ENCODE results near the gene HOXC9. TPM values are rescaled to one million over a fixed set of nuclear protein-coding genes. Genes with fewer than 3 reads are reported as not detected.

Gene HOXC9
- total and polyA plus RNA-seq, 9 of the 15 experiments (the other 6 are each of a cell fraction or from before 2014, with no cell fraction given) = 1.1 to 10.5 (median 9.3) TPM

DNA sequence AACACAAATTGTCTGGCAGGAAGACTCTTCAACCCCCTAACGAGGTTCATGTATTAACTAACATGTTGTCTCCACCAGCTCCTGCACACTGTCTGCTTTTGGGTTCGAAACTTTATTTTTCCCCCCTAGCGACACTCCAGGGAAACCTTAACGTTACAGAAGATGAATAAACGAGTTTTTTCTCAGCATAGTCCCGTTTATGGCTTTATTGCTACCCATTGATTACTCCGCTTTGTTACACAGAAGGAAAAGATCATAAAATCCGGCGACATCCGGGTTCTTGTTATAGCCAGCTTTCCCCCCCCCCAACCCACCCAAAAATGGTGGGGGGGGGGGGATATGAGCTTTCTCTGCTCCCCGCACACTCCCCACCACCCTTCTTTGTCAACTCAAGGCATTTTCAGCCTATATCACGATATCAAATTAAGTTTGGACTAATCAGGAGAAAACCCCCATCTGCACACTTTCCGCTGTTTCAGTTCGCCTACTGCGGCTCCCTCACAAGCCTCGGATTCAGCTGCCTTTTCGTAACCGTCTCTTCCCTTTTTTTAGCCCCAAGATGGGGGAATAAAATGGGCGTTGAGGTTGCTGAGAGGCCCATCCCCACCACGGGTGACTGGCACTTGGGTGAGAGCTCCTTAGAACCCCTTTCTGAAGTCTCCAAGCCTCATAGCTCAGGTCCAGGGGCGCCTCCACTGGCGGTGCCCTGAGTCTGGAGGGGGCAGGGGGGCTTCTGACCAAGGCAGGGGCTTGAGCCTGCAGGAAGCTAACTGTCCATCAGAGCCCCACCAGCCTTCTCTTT lies 26.9 kb downstream of the HOXC9 start:
- FAIRE-seq (no peak), ATAC-seq (no peak), DNase-seq (ENCODE audit: extremely low read depth in 1 of 4, low spot score in 3 of 4) (no peak)
- ChIA-PET POLR2A (interaction anchor here (0.7 to 1.5 kb wide), 4 partner anchors 10 to 628 kb away, joined by 3 to 5 read pairs (median 4); no protein-coding TSS in a partner anchor), CTCF (ENCODE audit: low intra/inter-chr PET ratio) (interaction anchor here (0.7 kb wide), 1 partner anchor 110 kb away, joined by 3 read pairs; no protein-coding TSS in a partner anchor)
- BruUV-seq (replicated peaks) = no TSS peak
- no peak overlapping the region for H2AFZ ChIP-seq (ENCODE audit: low read depth, low read length)
- H3K4me1 ChIP-seq (replicated peaks in 1 of 2; ENCODE audit: control insufficient read depth in 2 of 2, insufficient read depth in 2 of 2, low read length in 2 of 2) = peaks cover 3 to 26% of the 10 kb centered on the region in 2 experiments; a peak in 4 of 5 replicates
- H3K9me3 ChIP-seq (replicated peaks; ENCODE audit: control insufficient read depth, insufficient read depth, low read depth, low read length) = no peaks in the 10 kb centered on the region
- H3K27me3 ChIP-seq (ENCODE audit: control insufficient read depth in 2 of 2, insufficient read depth in 2 of 2, low read length in 2 of 2) = no peaks in the 10 kb centered on the region
- intact Hi-C loops (cut with micrococcal nuclease) (no loop called here), in situ Hi-C loops (cut with MboI) (loop anchor here (10.0 kb wide), 1 partner anchor 168 kb away; no protein-coding TSS in a partner anchor)
- H3K9ac ChIP-seq (ENCODE audit: insufficient read depth in 1 of 2, low read depth in 2 of 2, low read length in 2 of 2) = peak overlapping the region in 1 of 2 experiments; percentile 33; a peak in 1 of 4 replicates
- no peaks in the 10 kb centered on the region for H3K79me2 ChIP-seq (ENCODE audit: control insufficient read depth, insufficient read depth, low read length)
- H3K4me3 ChIP-seq = no peak overlapping the region
- peaks cover 2% of the 10 kb centered on the region; the same call in 1 of the 3 replicates for H3K36me3 ChIP-seq (ENCODE audit: control insufficient read depth, insufficient read depth, low read length)
- TF ChIP-seq CTBP1 (IDR thresholded peaks at IDR 0.05; ENCODE audit: borderline replicate concordance) = no peak
- TF ChIP-seq ERF (CRISPR knock-in tag; IDR thresholded peaks at IDR 0.05) = no peak
- TF ChIP-seq, protein P1, sequence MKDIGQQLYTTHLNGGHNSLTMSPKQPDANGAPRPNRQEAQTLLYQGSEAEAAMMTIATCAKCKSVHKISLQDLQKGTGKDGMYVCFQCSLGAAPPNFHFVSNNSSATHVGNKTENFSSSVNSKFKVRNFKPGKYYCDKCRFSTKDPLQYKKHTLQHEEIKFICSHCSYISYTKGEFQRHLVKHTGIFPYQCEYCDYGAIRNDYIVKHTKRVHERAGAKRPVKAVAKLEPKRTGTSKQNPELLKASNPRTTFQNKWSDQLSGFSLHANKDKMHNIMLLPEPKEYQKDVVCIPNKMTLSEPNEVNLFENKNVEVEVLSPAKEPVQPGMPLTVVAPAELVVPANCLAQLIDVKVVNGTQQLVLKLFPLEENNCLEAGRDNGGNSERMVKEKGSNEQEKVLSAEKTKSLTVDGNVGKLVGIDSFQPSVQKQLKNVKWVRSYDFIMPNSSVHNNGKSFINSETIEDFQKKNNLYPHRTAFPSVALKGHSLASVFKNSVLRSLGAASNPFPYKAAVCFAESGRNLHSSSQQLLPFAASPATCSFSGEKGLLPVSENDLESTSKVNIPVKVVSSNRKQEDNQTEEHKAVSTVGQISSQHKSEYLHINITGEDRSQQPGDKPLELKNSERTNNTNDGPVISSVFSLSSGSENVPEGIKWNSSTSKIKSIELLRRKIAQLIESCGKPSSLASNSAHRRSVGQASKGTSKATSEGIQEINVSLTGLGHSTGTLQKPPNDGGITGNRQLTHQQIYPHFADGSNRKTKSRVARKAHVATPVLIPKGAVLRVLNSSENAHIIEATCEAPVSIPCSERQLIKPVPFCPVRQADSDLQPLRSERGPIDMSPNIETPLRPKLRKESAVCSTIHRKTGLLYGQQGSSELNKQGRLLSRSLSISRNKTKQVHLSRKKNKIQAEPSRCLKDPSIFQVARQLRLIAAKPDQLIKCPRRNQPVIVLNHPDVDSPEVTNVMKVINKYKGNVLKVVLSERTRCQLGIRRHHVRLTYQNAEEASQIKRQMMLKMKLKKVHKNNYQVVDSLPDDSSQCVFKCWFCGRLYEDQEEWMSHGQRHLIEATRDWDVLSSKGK (CRISPR knock-in tag; IDR thresholded peaks at IDR 0.05) = no peak
- TF ChIP-seq, protein P2, sequence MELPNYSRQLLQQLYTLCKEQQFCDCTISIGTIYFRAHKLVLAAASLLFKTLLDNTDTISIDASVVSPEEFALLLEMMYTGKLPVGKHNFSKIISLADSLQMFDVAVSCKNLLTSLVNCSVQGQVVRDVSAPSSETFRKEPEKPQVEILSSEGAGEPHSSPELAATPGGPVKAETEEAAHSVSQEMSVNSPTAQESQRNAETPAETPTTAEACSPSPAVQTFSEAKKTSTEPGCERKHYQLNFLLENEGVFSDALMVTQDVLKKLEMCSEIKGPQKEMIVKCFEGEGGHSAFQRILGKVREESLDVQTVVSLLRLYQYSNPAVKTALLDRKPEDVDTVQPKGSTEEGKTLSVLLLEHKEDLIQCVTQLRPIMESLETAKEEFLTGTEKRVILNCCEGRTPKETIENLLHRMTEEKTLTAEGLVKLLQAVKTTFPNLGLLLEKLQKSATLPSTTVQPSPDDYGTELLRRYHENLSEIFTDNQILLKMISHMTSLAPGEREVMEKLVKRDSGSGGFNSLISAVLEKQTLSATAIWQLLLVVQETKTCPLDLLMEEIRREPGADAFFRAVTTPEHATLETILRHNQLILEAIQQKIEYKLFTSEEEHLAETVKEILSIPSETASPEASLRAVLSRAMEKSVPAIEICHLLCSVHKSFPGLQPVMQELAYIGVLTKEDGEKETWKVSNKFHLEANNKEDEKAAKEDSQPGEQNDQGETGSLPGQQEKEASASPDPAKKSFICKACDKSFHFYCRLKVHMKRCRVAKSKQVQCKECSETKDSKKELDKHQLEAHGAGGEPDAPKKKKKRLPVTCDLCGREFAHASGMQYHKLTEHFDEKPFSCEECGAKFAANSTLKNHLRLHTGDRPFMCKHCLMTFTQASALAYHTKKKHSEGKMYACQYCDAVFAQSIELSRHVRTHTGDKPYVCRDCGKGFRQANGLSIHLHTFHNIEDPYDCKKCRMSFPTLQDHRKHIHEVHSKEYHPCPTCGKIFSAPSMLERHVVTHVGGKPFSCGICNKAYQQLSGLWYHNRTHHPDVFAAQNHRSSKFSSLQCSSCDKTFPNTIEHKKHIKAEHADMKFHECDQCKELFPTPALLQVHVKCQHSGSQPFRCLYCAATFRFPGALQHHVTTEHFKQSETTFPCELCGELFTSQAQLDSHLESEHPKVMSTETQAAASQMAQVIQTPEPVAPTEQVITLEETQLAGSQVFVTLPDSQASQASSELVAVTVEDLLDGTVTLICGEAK (IDR thresholded peaks at IDR 0.05) = peak; percentile 50
- TF ChIP-seq, protein P2 (CRISPR knock-in tag; IDR thresholded peaks at IDR 0.05) = no peak
- no peak for TF ChIP-seq BRF1 (IDR thresholded peaks at IDR 0.05; ENCODE audit: borderline replicate concordance, extremely low read depth, insufficient read length)
- H3K4me2 ChIP-seq (ENCODE audit: insufficient read depth, low read length) = no peak overlapping the region
- H3K9me1 ChIP-seq (ENCODE audit: control insufficient read depth, insufficient read depth, low read length) = no peaks in the 10 kb centered on the region
- H4K20me1 ChIP-seq (replicated peaks; ENCODE audit: control insufficient read depth, insufficient read depth, low read length) = no peaks in the 10 kb centered on the region
- H3K27ac ChIP-seq (ENCODE audit: extremely low read depth, low read depth, low read length) = no peak overlapping the region
- WGBS (ENCODE audit: insufficient coverage, low coverage, missing lambda C conversion rate) = 69% methylated on average over 21 of the region's 22 CpGs
